Sigmoid colon (tissue), 4 donors: Measurements from ENCODE around the gene TMED10.

Source experiments
- CTCF ChIP-seq, 4 experiments: fragments of 450-650 bp in 3 of 4; fragments of 200-600 bp in 1 of 4; IDR thresholded peaks; one replicate each; pipeline ENCODE4 v1.5.1; 2016 to 2019; ENCODE audit warnings: antibody characterized with exemption in 4 of 4, mild to moderate bottlenecking in 3 of 4, moderate library complexity in 2 of 4
- POLR2A ChIP-seq, 2 donors: fragments of 450-650 bp; IDR thresholded peaks; one replicate each; pipeline ENCODE4 v1.6.1; 2016; ENCODE audit warnings: antibody characterized with exemption in 2 of 2, mild to moderate bottlenecking in 2 of 2, moderate library complexity in 2 of 2
- POLR2AphosphoS5 ChIP-seq, 4 donors: sonication (generic); formaldehyde crosslinking; IDR thresholded peaks; one replicate each; pipeline ENCODE4 v1.6.1; 2017; ENCODE audit warnings: antibody characterized with exemption in 4 of 4

GRCh38 chr14:75176142-75176820 is at the start of gene TMED10:
- TF ChIP-seq CTCF (IDR thresholded peaks at IDR 0.05) (no peak), POLR2AphosphoS5 (IDR thresholded peaks at IDR 0.05) (peak; percentile 79 to 87 (median 84)), POLR2A (IDR thresholded peaks at IDR 0.05) (peak; percentile 66 to 67)
